Mesenchymal stem cell (in vitro differentiated cells and primary cell): Measurements from ENCODE around the gene SARS2.
A peak's percentile ranks its signal among the peaks of the same experiment; 100 is the strongest.

Source experiments
- DNase-seq: peaks from one replicate; pipeline ENCODE4 v3.0.0-alpha.2; 2013
- H2AFZ ChIP-seq: one replicate; pipeline ENCODE4 v1.6.1; 2013; ENCODE audit warnings: low read depth, mild to moderate bottlenecking, control low read depth, inconsistent platforms, low read length, moderate library complexity
- H2AK5ac ChIP-seq: 2 replicates; pipeline ENCODE4 v1.6.1; 2013; ENCODE audit warnings: low read length, moderate library complexity, mild to moderate bottlenecking, inconsistent platforms; ENCODE audit not compliant: severe bottlenecking
- H2BK120ac ChIP-seq: one replicate; pipeline ENCODE4 v1.6.1; 2013; ENCODE audit warnings: low read depth, mild to moderate bottlenecking, inconsistent platforms, low read length, moderate library complexity
- H2BK12ac ChIP-seq, 2 experiments: one replicate each; pipeline ENCODE4 v1.6.1; 2013; ENCODE audit warnings: inconsistent platforms in 2 of 2, low read length in 2 of 2, mild to moderate bottlenecking in 2 of 2, moderate library complexity in 2 of 2, control low read depth in 1 of 2
- H2BK15ac ChIP-seq: one replicate; pipeline ENCODE4 v1.6.1; 2013; ENCODE audit warnings: mild to moderate bottlenecking, low read depth, inconsistent platforms; ENCODE audit not compliant: poor library complexity, severe bottlenecking
- H2BK5ac ChIP-seq: 2 replicates; pipeline ENCODE4 v1.6.1; 2013; ENCODE audit warnings: low read depth, mild to moderate bottlenecking, low read length, control low read depth, inconsistent platforms; ENCODE audit not compliant: poor library complexity, severe bottlenecking
- H3K14ac ChIP-seq, 2 experiments: one replicate each; pipeline ENCODE4 v1.6.1; 2013; ENCODE audit warnings: inconsistent platforms in 2 of 2, low read length in 2 of 2, control low read depth in 1 of 2, mild to moderate bottlenecking in 1 of 2, moderate library complexity in 1 of 2
- H3K18ac ChIP-seq, 2 experiments: one replicate each; pipeline ENCODE4 v1.6.1; 2013; ENCODE audit warnings: inconsistent platforms in 2 of 2, low read length in 2 of 2, control low read depth in 1 of 2, low read depth in 1 of 2, mild to moderate bottlenecking in 1 of 2
- H3K23ac ChIP-seq, 2 experiments: one replicate each; pipeline ENCODE4 v1.6.1; 2013; ENCODE audit warnings: inconsistent platforms in 2 of 2, low read length in 2 of 2, mild to moderate bottlenecking in 2 of 2, moderate library complexity in 2 of 2, control low read depth in 1 of 2
- H3K27ac ChIP-seq: 2 replicates; pipeline ENCODE4 v1.5.1; 2013; ENCODE audit warnings: mild to moderate bottlenecking, moderate library complexity, low read length, control low read depth, inconsistent platforms; ENCODE audit not compliant: poor library complexity, severe bottlenecking
- H3K27me3 ChIP-seq, 2 experiments: 2 replicates each; pipeline versions ENCODE4 v1.6.1 to v1.7.0; 2013; ENCODE audit warnings: low read length in 2 of 2, mild to moderate bottlenecking in 2 of 2, moderate library complexity in 2 of 2, control low read depth in 1 of 2, inconsistent platforms in 1 of 2; ENCODE audit not compliant: control insufficient read depth in 1 of 2, insufficient read depth in 1 of 2
- H3K36me3 ChIP-seq, 2 experiments: 2 replicates each; pipeline versions ENCODE4 v1.6.1 to v1.7.0; 2013; ENCODE audit warnings: low read length in 2 of 2, control low read depth in 1 of 2, inconsistent platforms in 1 of 2, low read depth in 1 of 2, mild to moderate bottlenecking in 1 of 2; ENCODE audit not compliant: insufficient read depth in 2 of 2, control insufficient read depth in 1 of 2
- H3K4ac ChIP-seq, 2 experiments: one replicate each; pipeline ENCODE4 v1.6.1; 2013; ENCODE audit warnings: inconsistent platforms in 2 of 2, low read length in 2 of 2, mild to moderate bottlenecking in 2 of 2, moderate library complexity in 2 of 2, control low read depth in 1 of 2, low read depth in 1 of 2
- H3K4me1 ChIP-seq: 2 replicates; pipeline ENCODE4 v1.6.1; 2013; ENCODE audit warnings: low read depth, low read length, control low read depth; ENCODE audit not compliant: control insufficient read depth, insufficient read depth
- H3K4me2 ChIP-seq: 2 replicates; pipeline ENCODE4 v1.6.1; 2013; ENCODE audit warnings: low read length, mild to moderate bottlenecking, inconsistent platforms; ENCODE audit not compliant: poor library complexity, severe bottlenecking
- H3K4me3 ChIP-seq, 2 experiments: 2 replicates each; pipeline versions ENCODE4 v1.5.1 to v1.7.0; 2013; ENCODE audit warnings: low read length in 2 of 2, mild to moderate bottlenecking in 2 of 2, control low read depth in 1 of 2, low read depth in 1 of 2; ENCODE audit not compliant: insufficient read depth in 1 of 2
- H3K79me1 ChIP-seq: replicated peaks from 2 replicates; pipeline ENCODE4 v1.6.1; 2013; ENCODE audit warnings: mild to moderate bottlenecking, control low read depth, low read length, inconsistent platforms; ENCODE audit not compliant: poor library complexity, severe bottlenecking
- H3K9ac ChIP-seq: 2 replicates; pipeline ENCODE4 v1.7.0; 2013; ENCODE audit warnings: mild to moderate bottlenecking, low read length, moderate library complexity
- H3K9me3 ChIP-seq: 2 replicates; pipeline ENCODE4 v1.7.0; 2013; ENCODE audit warnings: mild to moderate bottlenecking, low read length; ENCODE audit not compliant: control insufficient read depth
- H4K8ac ChIP-seq: one replicate; pipeline ENCODE4 v1.6.1; 2013; ENCODE audit warnings: inconsistent platforms, mild to moderate bottlenecking, low read length, moderate library complexity
- H4K91ac ChIP-seq: one replicate; pipeline ENCODE4 v1.6.1; 2013; ENCODE audit warnings: mild to moderate bottlenecking, low read length, inconsistent platforms
- WGBS: methylation state at CpG from one replicate; pipeline ENCODE4 v1.1.7; 2013; ENCODE audit warnings: mixed read lengths; 5-methylcytosine and 5-hydroxymethylcytosine counted together

Gene SARS2

DNA sequence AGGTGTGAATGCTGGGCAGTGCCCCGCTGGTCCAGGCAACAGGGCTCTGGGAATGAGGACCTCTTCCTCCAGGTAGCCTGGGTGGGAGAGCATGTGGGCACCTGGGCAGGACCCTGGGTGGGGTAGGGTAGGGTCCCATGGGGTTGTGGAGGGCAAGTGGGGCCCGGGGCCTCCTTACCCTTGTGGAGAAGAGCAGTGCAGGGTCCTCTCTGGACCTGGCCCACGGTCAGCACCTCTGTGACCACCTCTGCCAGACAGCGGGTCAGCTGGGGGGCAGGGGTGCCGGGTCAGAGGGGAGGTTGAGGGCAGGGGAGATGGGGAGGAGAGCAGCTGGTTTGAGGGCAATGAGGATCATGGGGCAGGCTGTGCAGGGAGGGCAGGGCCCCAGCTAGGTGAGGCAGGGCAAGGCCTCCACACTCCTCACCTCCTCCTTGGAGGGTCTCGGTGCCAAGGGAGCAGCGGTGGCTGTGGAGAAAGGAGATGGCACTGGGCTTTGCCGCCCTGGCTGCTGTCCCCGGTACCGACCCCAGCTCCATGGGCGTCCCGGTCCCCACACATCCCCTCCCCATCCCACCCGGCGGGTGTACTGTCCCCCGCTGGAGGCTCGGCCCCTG is 19.1 kb downstream of the SARS2 start:
- H2BK12ac ChIP-seq: no peak overlapping the region
- H3K9me3 ChIP-seq: no peaks in the 10 kb centered on the region
- H3K4ac ChIP-seq: no peak overlapping the region
- H2AFZ ChIP-seq: no peak overlapping the region
- peaks cover 4% of the 10 kb centered on the region for H3K4me1 ChIP-seq
- peaks cover 17 to 33% of the 10 kb centered on the region in 2 experiments for H3K36me3 ChIP-seq
- no peak overlapping the region for H4K8ac ChIP-seq
- H3K4me2 ChIP-seq: no peak overlapping the region
- peaks cover 6 to 8% of the 10 kb centered on the region in 2 experiments for H3K27me3 ChIP-seq
- no peak overlapping the region for H3K4me3 ChIP-seq
- no peak for DNase-seq
- H2AK5ac ChIP-seq: no peak overlapping the region
- no peak overlapping the region for H3K27ac ChIP-seq
- peak overlapping the region in 1 of 2 experiments; percentile 37 for H3K14ac ChIP-seq
- H3K79me1 ChIP-seq: no peaks in the 10 kb centered on the region
- no peak overlapping the region for H3K23ac ChIP-seq
- H3K18ac ChIP-seq: no peak overlapping the region
- no peak overlapping the region for H4K91ac ChIP-seq
- no peak overlapping the region for H3K9ac ChIP-seq
- no peak overlapping the region for H2BK120ac ChIP-seq
- WGBS: 75% methylated on average over 16 of the region's 16 CpGs
- H2BK5ac ChIP-seq: no peak overlapping the region
- no peak overlapping the region for H2BK15ac ChIP-seq

DNA sequence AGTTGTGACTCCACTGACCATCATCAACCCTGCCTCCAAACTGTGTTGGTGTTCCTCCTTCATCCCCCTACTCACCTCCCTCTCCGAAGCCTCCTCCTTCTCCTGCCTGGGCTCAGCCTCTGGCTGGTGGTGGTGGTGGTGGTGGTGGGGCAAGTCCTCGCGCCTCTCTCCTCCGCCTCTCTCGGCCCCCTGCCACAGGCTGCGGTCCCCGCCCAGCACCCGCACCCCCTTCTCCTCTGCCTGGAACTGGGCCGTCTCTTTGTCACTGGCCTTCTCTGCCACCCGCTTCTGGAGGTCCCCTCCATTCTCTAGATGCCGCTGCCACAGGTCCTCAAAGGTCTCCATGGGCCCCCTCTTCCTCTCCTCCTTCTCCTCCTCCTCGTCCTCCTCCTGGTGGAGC is 20.1 kb downstream of the SARS2 start:
- Histone ChIP-seq H3K4me3 (no peak overlapping the region), H3K79me1 (peaks cover 4% of the 10 kb centered on the region), H3K36me3 (peaks cover 21 to 32% of the 10 kb centered on the region in 2 experiments), H3K9me3 (no peaks in the 10 kb centered on the region), H4K91ac (no peak overlapping the region), H3K4ac (no peak overlapping the region), H3K4me1 (peaks cover 4% of the 10 kb centered on the region), H2BK120ac (no peak overlapping the region), H4K8ac (no peak overlapping the region), H2BK12ac (no peak overlapping the region), H2AK5ac (no peak overlapping the region), H3K18ac (no peak overlapping the region), H2BK15ac (no peak overlapping the region), H3K4me2 (no peak overlapping the region), H3K23ac (no peak overlapping the region), H3K27ac (no peak overlapping the region), H3K14ac (no peak overlapping the region), H3K9ac (no peak overlapping the region), H2BK5ac (no peak overlapping the region), H2AFZ (no peak overlapping the region), H3K27me3 (peaks cover 6 to 8% of the 10 kb centered on the region in 2 experiments)
- WGBS: 98% methylated on average over 11 of the region's 12 CpGs
- no peak for DNase-seq

DNA sequence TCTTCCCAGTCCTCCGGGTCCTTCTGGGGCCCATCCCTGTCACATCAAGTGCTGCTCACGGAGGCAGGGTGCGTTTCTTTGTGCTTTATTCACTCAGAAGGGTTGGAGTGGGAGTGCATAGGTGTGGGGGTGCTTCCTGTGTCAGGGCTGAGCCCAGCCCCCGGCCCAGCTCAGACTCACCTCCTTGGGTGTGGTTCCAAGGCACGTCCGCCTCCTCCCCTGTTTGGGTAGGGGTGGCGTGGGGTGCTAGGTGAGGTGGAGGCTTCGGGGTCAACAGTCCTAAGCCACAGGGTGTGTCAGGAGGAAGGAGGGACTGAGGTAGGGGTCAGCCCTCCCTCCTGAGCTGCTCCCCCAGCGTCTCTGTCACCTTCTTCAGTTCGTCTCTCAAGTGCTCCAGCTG is 21.7 kb downstream of the SARS2 start:
- Histone ChIP-seq H3K9ac (no peak overlapping the region), H3K27me3 (peaks cover 6 to 8% of the 10 kb centered on the region in 2 experiments), H2AFZ (no peak overlapping the region), H2BK15ac (no peak overlapping the region), H3K4me2 (no peak overlapping the region), H2BK5ac (no peak overlapping the region), H3K36me3 (peaks cover 36 to 45% of the 10 kb centered on the region in 2 experiments), H2AK5ac (no peak overlapping the region), H3K79me1 (peaks cover 16% of the 10 kb centered on the region), H3K4ac (no peak overlapping the region), H3K27ac (no peak overlapping the region), H3K4me1 (peaks cover 4% of the 10 kb centered on the region), H3K18ac (no peak overlapping the region), H3K9me3 (no peaks in the 10 kb centered on the region), H3K23ac (no peak overlapping the region), H2BK120ac (no peak overlapping the region), H4K8ac (no peak overlapping the region), H3K4me3 (no peak overlapping the region), H2BK12ac (no peak overlapping the region), H3K14ac (no peak overlapping the region), H4K91ac (no peak overlapping the region)
- WGBS: 84% methylated on average over 10 of the region's 10 CpGs
- no peak for DNase-seq

DNA sequence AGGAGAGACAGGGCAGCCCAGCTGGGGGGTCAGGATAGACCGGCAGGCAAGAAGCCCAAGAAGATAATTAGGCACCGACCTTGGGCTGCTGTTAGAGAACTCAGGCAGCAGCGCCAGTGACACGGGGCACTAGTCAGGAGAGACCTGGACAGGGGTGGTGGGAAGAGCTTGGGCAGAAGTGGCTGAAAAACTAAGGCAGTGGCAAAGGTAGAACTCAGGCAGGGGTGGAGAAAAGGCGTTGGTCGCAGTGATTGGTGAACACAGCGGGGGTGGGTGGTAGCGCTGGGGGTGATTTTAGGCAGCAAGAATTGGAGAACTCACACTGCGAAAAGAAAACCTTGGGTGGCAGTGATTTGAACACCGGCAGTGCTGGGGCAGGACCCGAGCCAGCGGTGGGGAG is 22.9 kb downstream of the SARS2 start:
- Histone ChIP-seq H2BK5ac (no peak overlapping the region), H3K79me1 (peaks cover 18% of the 10 kb centered on the region), H3K4me3 (no peak overlapping the region), H3K36me3 (peaks cover 36 to 45% of the 10 kb centered on the region in 2 experiments), H3K9me3 (no peaks in the 10 kb centered on the region), H4K8ac (no peak overlapping the region), H2AK5ac (no peak overlapping the region), H3K27me3 (peaks cover 6 to 8% of the 10 kb centered on the region in 2 experiments), H3K18ac (no peak overlapping the region), H2BK15ac (no peak overlapping the region), H4K91ac (no peak overlapping the region), H3K4ac (no peak overlapping the region), H2AFZ (no peak overlapping the region), H3K27ac (no peak overlapping the region), H3K4me2 (no peak overlapping the region), H3K9ac (no peak overlapping the region), H3K14ac (no peak overlapping the region), H3K4me1 (peaks cover 4% of the 10 kb centered on the region), H3K23ac (no peak overlapping the region), H2BK120ac (no peak overlapping the region), H2BK12ac (no peak overlapping the region)
- no peak for DNase-seq
- 96% methylated on average over 12 of the region's 12 CpGs for WGBS
